GM04503 (cell line): ENCODE data around the gene RPTOR.

ENCODE experiments used
- DNase-seq: peaks from one replicate; pipeline ENCODE4 v3.0.0-alpha.2; 2012; ENCODE audit warnings: low read depth

RPTOR gene

GRCh38 chr17:80850109-80850508 lies 305.5 kb downstream of the RPTOR start:
- no peak for DNase-seq

- no peak for DNase-seq
These were observed 306.2 kb downstream of the RPTOR start for GRCh38 chr17:80850817-80851216.

DNA sequence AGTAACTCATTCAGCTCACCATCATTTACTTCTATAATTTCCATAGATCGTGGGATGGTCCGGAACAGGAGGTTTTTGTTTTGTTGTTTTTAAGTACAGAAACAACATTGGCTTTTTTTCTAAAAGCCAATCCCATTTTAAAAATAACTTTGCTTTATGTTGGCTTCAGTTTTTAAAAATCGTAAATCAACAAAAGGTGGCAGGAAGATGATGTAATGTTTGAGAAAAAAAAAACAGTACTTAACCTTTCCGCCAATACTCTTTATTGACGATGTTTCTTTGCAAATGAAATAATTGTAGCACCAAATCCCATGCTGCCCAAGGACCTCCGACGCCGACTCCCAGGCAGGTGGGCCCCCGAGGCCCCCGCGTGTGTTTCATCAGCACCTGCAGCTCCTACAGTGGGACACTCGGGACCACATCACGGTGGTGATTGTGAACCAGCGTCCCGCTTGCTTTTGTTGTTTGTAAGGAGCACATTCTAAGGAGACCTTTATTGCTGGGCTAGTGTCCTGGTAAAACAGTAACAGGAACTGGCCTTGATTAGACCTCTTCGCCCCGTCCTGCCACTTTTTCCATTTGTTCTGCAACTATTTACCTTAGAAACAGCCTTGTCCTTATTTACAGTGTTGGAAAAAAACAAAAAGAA lies 306.8 kb downstream of the RPTOR start:
- no peak for DNase-seq

DNA sequence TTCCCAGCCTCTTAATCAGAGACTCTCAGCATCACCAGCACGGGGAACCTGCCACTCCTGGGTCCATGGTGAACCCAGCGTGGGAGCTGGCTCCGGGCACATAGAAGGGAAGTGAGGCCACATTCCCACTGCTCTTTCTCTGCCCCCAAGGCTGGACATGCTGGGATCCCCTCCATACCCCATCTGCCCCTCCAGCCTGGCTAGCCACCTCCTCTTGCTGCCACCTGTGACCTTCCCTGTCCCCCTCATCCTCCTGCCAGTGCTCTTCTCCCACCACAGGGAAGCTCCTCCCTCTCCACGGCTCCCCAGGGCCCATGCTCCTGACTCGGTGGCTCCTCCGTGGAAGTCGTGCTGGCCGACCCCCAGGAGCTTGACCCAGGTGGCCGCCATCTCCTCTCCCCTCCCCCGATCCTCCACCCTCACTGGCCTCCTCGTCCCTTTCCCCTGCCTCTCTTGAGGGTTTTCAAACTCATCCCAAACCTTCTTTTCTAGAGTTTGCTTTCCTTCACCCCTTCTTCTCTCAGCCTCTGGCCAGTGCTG lies 307.9 kb downstream of the RPTOR start:
- no peak for DNase-seq

DNA sequence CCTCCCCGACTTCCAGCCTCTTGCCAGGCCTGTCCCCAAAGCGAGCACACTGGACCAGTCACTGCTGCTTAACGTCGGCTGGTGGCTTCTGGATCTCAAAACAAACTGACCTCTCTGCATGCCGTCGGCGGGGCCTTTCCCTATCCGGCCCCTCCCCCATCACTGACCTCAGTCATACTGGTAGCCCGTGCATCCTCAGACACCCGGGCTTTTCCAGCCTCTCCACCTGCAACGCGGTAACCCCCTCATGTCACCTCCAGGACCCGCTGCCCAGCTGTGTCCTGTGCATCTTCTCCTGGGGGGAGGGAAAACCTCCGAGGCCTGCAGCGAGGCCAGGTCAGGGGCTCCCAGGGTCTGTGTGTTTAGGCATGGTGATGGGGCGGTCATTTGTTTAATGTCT lies 308.4 kb downstream of the RPTOR start:
- no peak for DNase-seq

GRCh38 chr17:80854220-80854619 lies 309.6 kb downstream of the RPTOR start:
- DNase-seq = no peak

DNA sequence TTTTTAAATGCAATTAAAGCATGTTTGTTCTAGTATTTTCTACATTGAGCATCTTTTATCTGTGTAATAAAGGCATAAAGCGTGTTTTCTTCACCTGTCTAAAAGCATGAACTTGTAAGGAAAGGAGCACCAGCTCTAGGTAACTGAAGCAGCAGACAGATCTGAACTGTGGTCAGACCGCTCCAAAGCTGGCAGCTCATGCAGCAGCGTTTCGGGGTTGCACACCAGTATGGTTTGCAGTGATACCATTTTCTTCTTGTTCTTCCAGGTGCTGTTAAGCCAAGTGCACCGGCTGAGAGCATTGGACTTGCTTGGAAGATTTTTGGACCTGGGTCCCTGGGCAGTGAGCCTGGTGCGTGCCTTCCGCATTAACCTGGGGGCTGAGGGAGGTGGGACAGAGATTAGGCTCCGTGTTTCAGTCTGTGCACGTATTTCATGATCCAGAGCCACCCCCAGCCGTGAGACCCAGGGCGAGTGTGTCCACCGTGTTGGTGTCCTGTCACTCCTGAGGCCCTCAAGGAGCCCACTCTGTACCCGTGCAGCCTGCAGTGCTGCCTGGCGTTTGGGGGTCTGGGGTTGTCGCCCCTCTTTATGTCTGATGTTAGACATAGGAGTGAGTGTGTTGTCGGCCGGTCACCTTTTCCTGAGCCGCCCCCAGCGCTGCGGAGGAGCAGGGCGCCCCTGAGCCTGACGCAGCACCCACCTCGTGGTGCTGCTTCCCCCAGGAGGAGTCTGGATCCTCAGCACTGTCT lies 310.7 kb downstream of the RPTOR start:
- DNase-seq = no peak

DNA sequence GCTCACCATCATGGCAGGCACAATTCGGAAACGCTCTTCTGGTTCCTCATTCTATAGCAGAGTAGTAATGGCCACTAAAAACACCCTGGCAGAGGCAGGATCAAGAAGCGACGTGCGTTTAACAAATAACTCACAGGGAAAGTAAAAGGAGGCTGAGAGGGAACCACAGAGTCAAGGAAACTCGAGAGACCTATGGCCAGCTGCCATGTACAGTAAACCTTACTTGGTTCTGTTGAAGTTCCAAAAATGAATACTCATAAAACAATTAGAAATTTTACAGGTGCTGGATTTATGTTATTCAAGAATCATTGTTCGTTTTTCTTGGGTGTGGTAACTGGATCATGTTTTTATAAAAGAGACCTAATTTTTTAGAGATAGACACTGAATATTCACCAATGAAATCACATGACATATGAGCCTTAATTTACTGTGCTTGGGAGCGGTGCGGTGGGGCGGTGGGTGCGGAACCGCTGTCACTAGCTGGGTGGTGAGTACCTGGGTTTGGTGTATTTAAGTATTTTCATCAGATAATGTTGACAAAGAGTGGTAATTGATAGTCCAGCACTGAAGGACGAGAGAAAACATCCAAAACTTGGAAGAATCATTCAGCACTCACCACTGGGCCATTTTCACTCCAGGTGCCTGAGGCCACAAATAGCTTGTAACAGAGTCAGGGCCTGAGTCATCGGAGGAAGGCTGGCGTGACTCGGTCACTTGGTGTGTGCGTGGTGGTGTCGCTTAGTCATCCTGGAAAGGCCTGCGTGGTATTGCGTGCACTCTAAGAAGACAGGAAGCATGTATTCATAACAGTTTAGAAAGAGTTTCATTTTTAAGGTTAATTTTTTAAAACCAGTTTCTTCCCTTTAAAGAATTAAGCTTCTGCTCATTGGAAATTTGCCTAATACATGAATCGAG lies 311.6 kb downstream of the RPTOR start:
- peak; percentile 95 for DNase-seq

GRCh38 chr17:80856863-80857755 lies 312.5 kb downstream of the RPTOR start:
- no peak for DNase-seq

DNA sequence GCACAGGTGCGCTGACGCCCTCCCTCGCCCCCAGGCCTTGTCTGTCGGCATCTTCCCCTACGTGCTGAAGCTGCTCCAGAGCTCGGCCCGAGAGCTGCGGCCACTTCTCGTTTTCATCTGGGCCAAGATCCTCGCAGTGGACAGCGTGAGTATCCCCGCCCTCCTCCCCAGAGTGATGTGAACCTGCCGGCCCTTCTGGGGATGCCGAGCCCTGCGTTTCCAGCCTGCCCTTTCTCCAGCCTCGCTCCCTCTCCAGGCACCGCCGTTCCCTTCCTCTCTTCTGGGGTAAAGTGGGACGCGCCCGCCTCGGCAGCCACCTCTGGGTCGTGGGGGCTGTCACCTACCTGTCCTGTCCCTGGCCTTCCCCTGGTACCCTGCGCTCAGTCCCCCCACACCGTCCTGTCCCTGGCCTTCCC lies 313.1 kb downstream of the RPTOR start:
- no peak for DNase-seq

GRCh38 chr17:80858301-80859001 lies 313.8 kb downstream of the RPTOR start:
- DNase-seq = no peak

DNA sequence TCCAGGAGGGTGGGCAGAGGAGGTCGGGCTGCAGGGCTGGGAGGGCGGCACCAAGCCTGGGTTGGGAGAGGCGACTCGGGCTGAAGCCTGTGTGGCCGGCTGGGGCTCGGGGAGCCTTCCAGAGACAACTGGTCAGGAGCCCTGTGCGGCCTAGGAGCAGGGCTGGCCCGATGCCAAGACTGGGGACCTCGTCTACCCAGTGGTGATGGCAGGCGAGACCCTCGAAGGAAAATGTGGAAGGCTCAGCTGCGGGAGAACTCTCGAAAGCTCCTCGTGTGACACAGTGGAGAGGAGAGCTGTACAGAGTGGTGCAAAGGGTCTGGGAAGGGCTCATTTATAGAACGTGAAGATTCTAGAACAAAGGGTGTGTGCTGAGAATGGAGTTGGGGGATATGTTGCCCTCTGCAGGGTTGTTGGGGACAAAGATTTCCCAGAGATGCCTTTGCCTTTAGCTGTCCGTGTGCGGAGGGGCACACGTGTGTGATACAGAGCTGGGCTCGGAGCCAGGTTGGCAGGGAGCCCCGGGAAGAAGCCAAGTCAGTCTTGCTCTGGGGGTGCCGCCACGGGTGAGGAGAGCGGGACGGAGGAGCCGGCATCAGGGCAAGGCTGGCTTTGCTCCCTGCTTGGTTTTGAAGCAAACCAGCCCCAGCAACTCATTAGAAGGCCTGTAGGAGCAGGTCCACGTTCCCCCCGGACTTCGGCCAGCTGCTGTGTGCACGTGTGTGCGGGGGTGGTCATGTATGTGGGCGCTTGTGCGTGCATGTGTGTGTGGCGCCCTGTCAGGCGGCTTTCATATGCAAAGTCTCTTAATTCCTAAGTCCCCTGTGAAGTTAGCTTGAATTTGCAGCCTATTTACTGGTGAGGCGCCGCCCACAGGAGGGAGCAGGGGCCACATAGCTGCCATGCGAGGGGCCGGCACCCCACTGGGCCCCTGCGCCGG lies 314.6 kb downstream of the RPTOR start:
- DNase-seq = peak; percentile 65

- DNase-seq = no peak
These were observed 315.5 kb downstream of the RPTOR start for GRCh38 chr17:80860101-80860671.

GRCh38 chr17:80860703-80861417 lies 316.2 kb downstream of the RPTOR start:
- DNase-seq = no peak

- DNase-seq = no peak
These were observed 316.8 kb downstream of the RPTOR start for GRCh38 chr17:80861418-80861815.

- DNase-seq = no peak
These were observed 317.3 kb downstream of the RPTOR start for GRCh38 chr17:80861892-80862291.

DNA sequence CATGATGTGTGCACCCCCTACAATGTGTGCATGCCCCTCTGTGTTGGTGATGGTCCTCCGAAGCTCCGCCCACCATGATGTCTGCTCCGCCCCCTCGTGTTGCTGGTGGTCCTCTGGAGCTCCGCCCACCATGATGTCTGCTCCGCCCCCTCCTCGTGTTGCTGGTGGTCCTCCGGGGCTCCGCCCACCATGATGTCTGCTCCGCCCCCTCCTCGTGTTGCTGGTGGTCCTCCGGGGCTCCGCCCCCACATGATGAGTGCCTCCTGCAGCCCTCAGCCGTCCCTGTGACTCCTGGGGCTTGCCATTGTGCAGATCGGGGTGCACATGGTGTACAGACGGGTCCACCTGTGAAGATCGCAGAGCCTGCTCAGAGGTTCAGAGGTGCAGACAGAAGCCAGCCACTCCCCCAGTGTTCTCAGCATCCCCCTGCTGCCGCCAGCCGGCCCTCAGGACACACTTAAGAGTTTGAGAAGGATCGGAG lies 317.9 kb downstream of the RPTOR start:
- DNase-seq = no peak

- no peak for DNase-seq
These were observed 318.3 kb downstream of the RPTOR start for GRCh38 chr17:80862978-80863377.
